ENCODE results near the gene WDR90. TPM values are rescaled to one million over a fixed set of nuclear protein-coding genes. Genes with fewer than 3 reads are reported as not detected.
A peak's percentile ranks its signal among the peaks of the same experiment; 100 is the strongest.
"Not testable (repeated sequence)": the region's sequence is repeated elsewhere in the genome, so short reads cannot be mapped to it uniquely, and the experiment has no call there.

The WDR90 gene
- total RNA-seq, 1 donor from 2014 or later: 6.5 TPM

GRCh38 chr16:684961-685696 lies 36.0 kb downstream of the WDR90 start:
- no peak for DNase-seq (ENCODE audit: low read depth)

- peak; percentile 49 for DNase-seq (ENCODE audit: low read depth)
Measured at GRCh38 chr16:685967-686366, 36.8 kb downstream of the WDR90 start.

GRCh38 chr16:686459-687260 lies 37.5 kb downstream of the WDR90 start:
- no peak for DNase-seq (ENCODE audit: low read depth)

- DNase-seq (ENCODE audit: low read depth): no peak
Measured at GRCh38 chr16:687499-687898, 38.3 kb downstream of the WDR90 start.

GRCh38 chr16:689175-689897 lies 40.2 kb downstream of the WDR90 start:
- DNase-seq (ENCODE audit: low read depth): no peak

- not testable (repeated sequence) for DNase-seq (ENCODE audit: low read depth)
Measured at GRCh38 chr16:691242-691641, 42.1 kb downstream of the WDR90 start.

- DNase-seq (ENCODE audit: low read depth): no peak
Measured at GRCh38 chr16:692356-693108, 43.4 kb downstream of the WDR90 start.

GRCh38 chr16:693364-693763 lies 44.2 kb downstream of the WDR90 start:
- no peak for DNase-seq (ENCODE audit: low read depth)

GRCh38 chr16:693766-694165 lies 44.6 kb downstream of the WDR90 start:
- DNase-seq (ENCODE audit: low read depth): no peak

- DNase-seq (ENCODE audit: low read depth): no peak
Measured at GRCh38 chr16:694187-694862, 45.2 kb downstream of the WDR90 start.

GRCh38 chr16:694863-695354 lies 45.7 kb downstream of the WDR90 start:
- no peak for DNase-seq (ENCODE audit: low read depth)

- DNase-seq (ENCODE audit: low read depth): no peak
Measured at GRCh38 chr16:695355-696089, 46.4 kb downstream of the WDR90 start.

GRCh38 chr16:698911-699671 lies 49.9 kb downstream of the WDR90 start:
- DNase-seq (ENCODE audit: low read depth): no peak

GRCh38 chr16:700684-701584 lies 51.8 kb downstream of the WDR90 start:
- no peak for DNase-seq (ENCODE audit: low read depth)

GRCh38 chr16:702341-702740 lies 53.2 kb downstream of the WDR90 start:
- DNase-seq (ENCODE audit: low read depth): no peak

- DNase-seq (ENCODE audit: low read depth): no peak
Measured at GRCh38 chr16:703406-703805, 54.2 kb downstream of the WDR90 start.

- DNase-seq (ENCODE audit: low read depth): no peak
Measured at GRCh38 chr16:704047-704446, 54.9 kb downstream of the WDR90 start.
